ENCODE measurements around the gene TMEM250.

The TMEM250 gene

DNA sequence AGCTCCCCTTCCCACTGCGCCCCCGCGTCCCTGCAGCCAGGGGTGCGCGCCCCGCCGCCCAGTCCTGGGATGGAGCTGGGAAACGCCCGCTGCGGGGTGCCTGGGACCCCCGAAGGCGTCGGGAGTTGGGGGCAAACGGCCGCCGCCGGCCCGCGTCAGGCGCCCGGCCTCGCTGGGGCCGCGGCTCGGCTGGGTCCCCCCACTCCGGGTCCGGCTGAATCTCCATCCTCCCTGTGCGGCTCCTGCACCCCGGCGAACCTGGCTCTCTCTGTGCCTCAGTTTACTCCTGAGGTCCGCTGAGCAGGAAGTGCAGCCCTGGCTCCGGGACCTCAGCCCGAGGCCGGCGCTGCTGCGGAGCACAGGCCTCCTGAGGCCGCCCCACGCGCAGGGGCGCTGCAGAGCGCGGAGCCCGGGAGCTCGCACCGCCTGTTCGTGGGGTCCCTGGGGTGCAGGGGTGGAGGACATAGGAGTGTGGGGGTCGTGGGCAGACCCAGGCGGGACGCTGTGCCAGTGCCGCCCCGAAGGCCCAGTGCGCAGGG lies 13.9 kb upstream of the TMEM250 start:
- DNase-seq (ENCODE audit: low read depth): no peak

GRCh38 chr9:136131629-136132511 lies 13.2 kb upstream of the TMEM250 start:
- DNase-seq (ENCODE audit: low read depth): no peak

DNA sequence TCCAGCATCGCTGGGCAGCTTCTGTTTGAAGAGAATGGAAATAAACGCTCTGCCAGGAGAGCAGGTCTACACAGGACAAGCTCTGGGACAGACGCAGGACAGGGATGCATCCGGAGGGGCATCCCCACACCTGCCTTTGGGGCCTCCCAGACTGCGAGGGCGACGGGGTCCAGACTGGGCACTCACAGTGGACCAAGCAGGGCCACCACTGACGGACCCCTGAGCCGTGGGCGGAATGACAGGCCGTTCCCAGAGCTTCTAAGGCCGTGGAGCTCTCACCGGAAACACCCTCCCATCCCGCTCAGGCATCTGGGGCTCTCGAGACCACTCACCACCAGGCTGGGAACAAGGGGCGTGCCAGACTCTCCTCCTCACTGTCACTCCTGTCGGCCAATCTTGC lies 10.5 kb upstream of the TMEM250 start:
- no peak for DNase-seq (ENCODE audit: low read depth)

- no peak for DNase-seq (ENCODE audit: low read depth)
Observed at GRCh38 chr9:136128436-136128835, 9.8 kb upstream of the TMEM250 start.

GRCh38 chr9:136127313-136127712 lies 8.6 kb upstream of the TMEM250 start:
- no peak for DNase-seq (ENCODE audit: low read depth)

DNA sequence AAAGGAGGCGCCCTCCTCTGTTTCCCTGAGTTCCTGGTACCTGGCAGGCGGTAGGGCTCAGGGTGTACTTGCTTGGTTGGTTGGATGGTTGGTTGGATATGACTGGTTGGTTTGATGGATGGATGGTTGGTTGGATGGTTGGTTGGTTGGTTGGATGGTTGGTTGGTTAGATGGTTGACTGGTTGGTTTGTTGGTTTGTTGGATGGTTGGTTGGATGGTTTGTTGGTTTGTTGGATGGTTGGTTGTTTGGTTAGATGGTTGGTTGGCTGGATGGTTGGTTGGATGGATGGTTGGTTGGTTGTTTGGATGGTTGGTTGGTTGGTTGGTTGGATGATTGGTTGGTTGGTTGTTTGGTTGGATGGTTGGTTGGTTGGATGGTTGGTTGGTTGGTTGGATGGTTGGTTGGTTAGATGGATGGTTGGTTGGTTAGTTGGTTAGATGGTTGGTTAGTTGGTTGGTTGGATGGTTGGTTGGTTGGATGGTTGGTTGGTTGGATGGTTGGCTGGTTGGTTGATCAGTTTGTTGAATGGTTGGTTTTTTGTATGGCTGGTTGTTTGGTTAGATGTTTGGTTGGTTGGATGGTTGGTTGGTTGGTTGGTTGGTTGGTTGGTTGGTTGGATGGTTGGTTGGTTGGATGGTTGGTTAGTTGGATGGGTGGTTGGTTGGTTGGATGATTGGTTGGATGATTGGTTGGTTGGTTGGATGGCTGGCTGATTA lies 6.5 kb upstream of the TMEM250 start:
- DNase-seq (ENCODE audit: low read depth): no peak

DNA sequence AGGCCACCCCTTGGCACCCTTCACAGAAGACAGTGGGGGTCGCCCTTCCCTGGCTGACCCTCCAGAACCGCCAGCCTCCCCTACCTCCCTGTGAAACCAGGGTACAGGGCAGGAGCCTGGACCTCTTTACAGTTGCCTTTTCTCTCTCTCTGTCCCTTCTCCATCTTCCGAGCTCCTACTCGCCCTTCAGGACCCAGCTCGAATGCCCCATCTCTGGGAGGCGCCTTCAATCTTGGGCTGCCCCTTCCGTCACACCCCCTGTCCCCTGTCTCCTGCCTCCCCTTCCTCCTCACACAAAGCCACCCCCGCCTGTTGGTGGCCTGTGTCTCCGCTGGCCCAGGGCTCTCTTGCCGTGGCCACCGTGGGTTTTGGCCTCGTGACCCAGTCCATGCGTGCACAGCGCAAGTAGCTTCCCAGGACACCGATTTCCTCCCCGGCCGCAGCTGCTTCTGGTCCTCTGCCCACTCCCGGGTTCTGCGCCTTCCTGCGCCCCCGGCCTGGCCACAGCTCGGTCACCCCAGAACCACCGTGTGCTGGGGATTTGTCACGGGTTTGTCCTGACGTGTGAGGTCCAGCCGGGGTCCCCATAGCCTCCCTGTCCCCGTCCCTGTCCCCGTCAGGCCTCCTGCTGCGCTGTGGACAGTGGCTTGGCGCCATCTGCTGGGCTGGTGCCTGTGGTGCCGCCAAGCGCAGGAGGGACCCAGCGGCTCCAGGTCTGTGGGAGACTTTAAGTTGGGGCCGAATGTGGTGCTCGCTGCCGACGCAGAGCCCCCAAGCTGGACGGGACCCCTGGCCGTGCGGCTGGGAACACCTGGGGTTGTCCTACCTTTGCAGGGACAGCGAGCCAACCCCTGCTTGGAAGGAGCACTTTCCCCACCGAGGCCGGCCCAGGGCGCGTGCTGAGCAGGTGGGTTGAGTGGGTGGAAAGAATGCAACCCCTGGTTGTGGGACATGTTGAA lies 4.0 kb upstream of the TMEM250 start:
- DNase-seq (ENCODE audit: low read depth): peak; percentile 72

- no peak for DNase-seq (ENCODE audit: low read depth)
Observed at GRCh38 chr9:136121801-136122200, 3.1 kb upstream of the TMEM250 start.

DNA sequence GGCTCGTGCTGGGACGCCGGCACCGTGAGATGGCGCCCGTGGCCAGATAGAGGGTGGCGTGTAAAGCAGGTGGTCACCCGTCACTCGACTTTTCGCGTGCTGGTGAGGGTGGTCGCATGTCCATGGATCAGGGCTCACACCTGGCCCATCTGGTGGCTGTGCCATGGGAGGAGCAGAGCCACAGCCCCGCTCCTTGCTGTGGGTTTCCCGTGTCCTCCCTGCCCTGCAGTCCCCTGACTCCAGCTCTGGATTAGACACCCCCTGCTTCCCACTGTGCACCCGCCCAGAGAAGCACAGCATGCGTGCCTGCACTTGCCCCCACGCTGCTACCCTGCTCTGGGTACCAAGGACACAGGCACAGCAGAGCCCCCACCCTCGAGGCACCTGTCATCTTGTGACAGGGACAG lies 1.8 kb upstream of the TMEM250 start:
- DNase-seq (ENCODE audit: low read depth): no peak

DNA sequence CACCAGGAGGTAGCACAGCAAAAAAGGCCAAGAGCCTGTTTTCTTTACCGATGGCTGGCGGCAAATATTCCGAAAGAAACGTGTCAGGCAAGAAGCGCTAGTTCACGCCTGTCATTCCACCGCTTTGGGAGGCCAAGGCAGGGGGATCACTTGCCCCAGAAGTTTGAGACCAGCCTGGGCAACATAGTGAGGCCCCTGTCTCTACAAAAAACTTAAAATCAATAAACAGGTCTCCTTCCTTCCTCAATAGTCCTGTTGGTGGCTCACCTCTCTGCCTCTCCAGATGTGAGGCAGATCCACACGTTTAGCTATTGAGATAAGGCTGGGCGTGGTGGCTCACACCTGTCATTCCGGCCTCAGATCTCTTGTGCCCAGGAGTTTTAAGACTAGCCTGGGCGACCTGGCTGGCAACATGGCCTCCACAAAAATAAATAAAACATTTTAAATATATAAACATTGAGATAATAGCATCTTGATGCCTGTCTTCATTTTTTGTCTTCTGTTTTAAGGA lies 1.3 kb upstream of the TMEM250 start:
- no peak for DNase-seq (ENCODE audit: low read depth)

GRCh38 chr9:136119061-136119882 lies 597 bp upstream of the TMEM250 start:
- DNase-seq (ENCODE audit: low read depth): no peak

DNA sequence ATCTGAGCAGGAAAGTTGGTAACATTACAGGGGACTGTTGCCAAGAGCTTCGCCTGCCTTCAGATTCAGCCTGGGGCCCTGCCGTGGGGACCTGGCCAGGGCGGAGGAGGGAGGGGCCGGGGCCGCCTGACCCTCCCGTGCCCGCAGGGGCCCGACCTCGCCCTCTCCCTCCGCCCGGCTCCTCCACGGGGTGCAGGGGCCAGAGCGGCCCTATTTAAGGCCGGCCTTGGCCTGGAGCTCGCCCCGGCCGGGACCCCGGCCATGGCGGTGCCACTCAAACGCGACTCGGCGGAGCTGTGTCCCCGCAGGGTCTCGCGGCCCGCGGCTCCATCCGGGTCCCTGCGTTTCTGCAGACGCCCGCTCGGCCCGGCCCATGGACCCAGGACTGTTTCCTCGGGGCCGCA lies 757 bp downstream of the TMEM250 start:
- no peak for DNase-seq (ENCODE audit: low read depth)

GRCh38 chr9:136117291-136117915 lies 1.3 kb downstream of the TMEM250 start:
- DNase-seq (ENCODE audit: low read depth): no peak

DNA sequence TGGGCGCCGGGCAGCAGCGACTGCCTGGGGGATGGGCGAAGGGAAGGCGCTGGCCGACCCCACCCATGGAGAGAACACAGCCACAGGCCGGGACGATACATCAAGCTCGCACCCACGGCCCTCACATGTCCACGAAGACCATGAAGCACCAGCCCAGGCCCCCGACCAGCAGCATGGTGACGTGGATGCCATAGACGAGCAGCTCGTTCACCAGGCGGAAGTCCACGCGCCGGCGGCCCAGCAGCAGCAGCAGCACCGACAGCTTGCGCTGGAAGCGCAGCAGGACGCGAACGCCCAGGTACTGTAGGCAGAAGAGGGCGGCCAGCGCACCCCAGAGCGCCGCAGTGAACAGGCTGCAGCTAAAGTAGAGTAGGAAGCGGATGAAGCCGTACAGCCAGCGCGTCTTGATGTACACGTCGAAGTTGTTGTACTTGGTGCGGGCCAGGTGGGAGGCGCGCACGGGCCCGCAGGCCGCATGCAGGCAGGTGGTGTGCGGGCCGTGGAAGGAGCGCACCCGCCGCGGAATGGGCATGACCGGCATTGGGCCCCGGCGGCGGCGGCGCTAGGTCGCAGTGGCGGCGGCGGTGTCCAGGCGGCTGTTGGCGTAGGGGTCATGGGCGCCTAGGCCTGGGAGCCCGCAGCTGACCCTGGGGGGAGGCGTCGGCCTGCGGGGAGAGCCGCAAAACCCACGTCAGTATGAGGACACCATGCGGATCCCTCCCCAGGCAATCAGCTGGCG lies 2.1 kb downstream of the TMEM250 start:
- no peak for DNase-seq (ENCODE audit: low read depth)

DNA sequence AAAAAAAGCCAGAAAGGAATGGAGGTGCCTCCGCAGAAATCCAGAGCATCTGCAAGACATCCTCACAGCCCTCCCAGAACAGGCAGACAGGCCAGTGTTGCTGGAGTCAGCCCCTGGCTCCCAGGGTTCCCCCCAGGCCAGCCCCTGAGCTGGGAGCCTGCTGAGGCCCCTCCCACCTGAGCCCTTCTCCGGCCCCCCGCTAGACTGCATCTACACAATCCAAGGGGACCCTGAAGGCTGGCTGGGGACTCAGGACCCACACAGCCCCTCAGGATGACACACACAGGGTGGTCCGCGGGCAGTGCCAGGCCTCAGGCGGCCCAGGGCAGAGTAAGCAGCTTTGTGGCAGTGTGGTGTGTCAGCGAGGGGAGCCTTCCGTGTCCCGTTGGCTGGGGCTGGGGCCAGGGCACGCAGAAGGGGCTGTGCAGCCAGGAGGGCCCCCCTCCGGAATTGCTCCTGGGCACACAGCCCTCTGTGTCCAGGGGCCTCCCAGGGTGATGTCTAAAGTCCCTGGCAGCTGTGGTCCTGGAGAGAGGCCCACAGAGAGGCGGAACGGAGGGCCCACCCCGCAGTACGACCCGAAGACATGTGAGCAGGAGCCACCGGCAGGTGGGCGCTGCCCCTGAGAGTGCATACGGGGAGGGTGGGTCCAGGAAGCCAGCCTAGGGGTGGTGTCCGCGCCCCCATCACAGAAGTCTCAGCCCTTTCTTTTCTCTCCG lies 2.9 kb downstream of the TMEM250 start:
- DNase-seq (ENCODE audit: low read depth): no peak

DNA sequence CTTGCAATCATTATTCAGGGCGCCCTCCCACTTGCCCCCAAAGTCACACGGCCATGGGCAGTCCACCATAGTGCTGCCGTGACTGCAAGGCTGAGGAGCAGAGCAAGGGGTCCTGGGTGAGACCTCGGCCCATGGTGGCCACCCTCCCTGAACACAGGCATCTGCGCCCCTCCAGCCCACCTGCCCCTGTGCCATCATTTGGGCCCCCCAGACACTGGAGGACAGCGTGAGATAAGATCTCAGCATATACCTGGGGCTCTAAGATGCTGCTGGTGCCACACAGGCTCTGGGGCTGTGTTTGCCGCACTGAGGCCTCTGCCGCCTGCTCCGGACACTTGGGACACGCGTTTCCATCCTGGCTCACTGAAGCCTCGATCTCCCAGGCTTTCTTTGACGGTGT lies 3.5 kb downstream of the TMEM250 start:
- DNase-seq (ENCODE audit: low read depth): no peak

- DNase-seq (ENCODE audit: low read depth): no peak
Observed at GRCh38 chr9:136114610-136115009, 4.1 kb downstream of the TMEM250 start.

GRCh38 chr9:136112541-136112940 lies 6.1 kb downstream of the TMEM250 start:
- no peak for DNase-seq (ENCODE audit: low read depth)

- no peak for DNase-seq (ENCODE audit: low read depth)
Observed at GRCh38 chr9:136111910-136112309, 6.8 kb downstream of the TMEM250 start.

Measured in activated T-cell treated with anti-CD3 and anti-CD28 coated beads for 24 hours (primary cell).